Measurements from ENCODE around the gene SIRT1. TPM values are rescaled to one million over a fixed set of nuclear protein-coding genes. Genes with fewer than 3 reads are reported as not detected.
"Not testable (repeated sequence)": the region's sequence is repeated elsewhere in the genome, so short reads cannot be mapped to it uniquely, and the experiment has no call there.

The SIRT1 gene
- total RNA-seq, 1 donor from 2014 or later, result 5.5 TPM

- no peak for DNase-seq (ENCODE audit: low spot score)
- no peak for ATAC-seq
Observed at GRCh38 chr10:67955614-67956013, 71.2 kb downstream of the SIRT1 start.

GRCh38 chr10:67959839-67960476 is 75.5 kb downstream of the SIRT1 start:
- peak; percentile 97 for ATAC-seq

GRCh38 chr10:67965456-67965855 is 81.0 kb downstream of the SIRT1 start:
- no peak for ATAC-seq
- no peak for DNase-seq (ENCODE audit: low spot score)

More at GRCh38 chr10:67959839-67960476, 75.5 kb downstream of the SIRT1 start:
- peak; percentile 71 for DNase-seq (ENCODE audit: low spot score)

- not testable (repeated sequence) for DNase-seq (ENCODE audit: low spot score); ATAC-seq
Observed at GRCh38 chr10:67966035-67966434, 81.6 kb downstream of the SIRT1 start.

Other genes starting within 250 kb of the SIRT1 start
- 1.5 TPM for gene CTNNA3, start 188.5 kb upstream of the SIRT1 start, total RNA-seq
- gene DNAJC12, start 46.5 kb upstream of the SIRT1 start, total RNA-seq, result 14.3 TPM
- 21.5 TPM for gene HERC4, start 190.6 kb downstream of the SIRT1 start, total RNA-seq
- not detected for gene MYPN, start 224.8 kb downstream of the SIRT1 start, total RNA-seq

All from left lobe of liver (tissue), 2 donors.